GM12892 (cell line): ENCODE results near the gene ATRNL1.

ENCODE experiments used
- POLR2A ChIP-seq: IDR thresholded peaks from 2 replicates; pipeline ENCODE4 v1.6.1; 2011; ENCODE audit warnings: low read depth, low read length, control low read depth
- TAF1 ChIP-seq: IDR thresholded peaks from 2 replicates; pipeline ENCODE4 v1.6.1; 2011; ENCODE audit warnings: low read depth, mild to moderate bottlenecking, control low read depth, low read length, borderline replicate concordance

- TF ChIP-seq POLR2A (no peak), TAF1 (no peak)
These were observed 753.4 kb downstream of the ATRNL1 start for GRCh38 chr10:115846528-115846927.
